K562 (cell line): ENCODE measurements around the gene ZNF804A.

Source experiments
- CTCF ChIP-seq, 3 experiments: IDR thresholded peaks in 2 of 3; conservative IDR thresholded peaks in 1 of 3; 2 replicates each; pipeline ENCODE4 v1.5.1; 2011 to 2012; ENCODE audit warnings: low read length in 3 of 3, mild to moderate bottlenecking in 3 of 3, control low read depth in 2 of 3, improper control_type of control experiment in 1 of 3, inconsistent platforms in 1 of 3, low read depth in 1 of 3, mixed read lengths in 1 of 3, moderate library complexity in 1 of 3; ENCODE audit not compliant: insufficient read depth in 2 of 3
- KLF16 ChIP-seq: IDR thresholded peaks from 2 replicates; pipeline ENCODE4 v1.6.1; 2016; ENCODE audit warnings: antibody characterized with exemption
- SNIP1 ChIP-seq: fragments of 450-650 bp; IDR thresholded peaks from 2 replicates; pipeline ENCODE4 v1.7.1; 2017; ENCODE audit warnings: low read depth, mild to moderate bottlenecking
- ZC3H4 ChIP-seq: sonication (generic); formaldehyde crosslinking; IDR thresholded peaks from 2 replicates; pipeline ENCODE4 v1.9.0; 2021; ENCODE audit warnings: missing genetic modification reagents, borderline replicate concordance

DNA sequence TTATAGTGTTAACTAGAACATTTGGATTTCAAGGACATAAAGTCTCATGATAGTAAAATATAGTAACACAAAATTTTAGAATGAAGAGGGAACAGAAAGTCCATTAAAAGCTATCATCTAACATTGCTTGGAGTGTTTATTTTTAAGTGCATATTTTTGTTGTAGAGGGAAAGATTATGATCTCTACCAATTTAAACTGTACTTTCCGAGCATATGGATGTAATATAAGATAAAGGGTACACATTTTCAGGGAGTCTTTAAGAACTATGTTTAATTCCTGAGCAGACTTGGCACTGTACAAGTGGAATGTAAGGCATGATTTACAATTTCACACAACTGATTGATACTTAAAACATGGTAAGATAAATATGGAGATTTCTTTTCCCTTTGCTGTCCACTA lies 34.2 kb upstream of the ZNF804A start:
- TF ChIP-seq KLF16 (no peak), CTCF (IDR thresholded peaks at IDR 0.05 in 2 of 3, conservative IDR thresholded peaks at IDR 0.05 in 1 of 3; ENCODE audit: insufficient read depth in 2 of 3, low read depth in 1 of 3, low read length in 3 of 3) (no peak), SNIP1 (no peak), ZC3H4 (CRISPR knock-in tag) (no peak)
